H1 (cell line): ENCODE measurements around the gene FRMD3. TPM values are rescaled to one million over a fixed set of nuclear protein-coding genes. Genes with fewer than 3 reads are reported as not detected.

Experiments used
- ASH2L ChIP-seq: fragments of 200-600, 300-600 bp; sonication (generic); IDR thresholded peaks from one replicate; pipeline ENCODE4 v1.7.1; 2017; ENCODE audit warnings: low read length
- EGR1 ChIP-seq: IDR thresholded peaks from 2 replicates; pipeline ENCODE4 v1.6.1; 2011; ENCODE audit warnings: low read depth, low read length, borderline replicate concordance
- SP2 ChIP-seq: IDR thresholded peaks from 2 replicates; pipeline ENCODE4 v1.6.1; 2012; ENCODE audit warnings: mild to moderate bottlenecking, low read length, inconsistent platforms
- SUZ12 ChIP-seq: fragments of 200-600 bp; sonication (generic); IDR thresholded peaks from 2 replicates; pipeline ENCODE4 v1.6.1; 2012; ENCODE audit warnings: mild to moderate bottlenecking, inconsistent platforms, low read length, moderate library complexity, mixed read lengths
- TEAD4 ChIP-seq: IDR thresholded peaks from 2 replicates; pipeline ENCODE4 v1.6.1; 2012; ENCODE audit warnings: low read depth, low read length, inconsistent platforms, mixed read lengths
- polyA plus RNA-seq, 7 experiments: library from polyadenylated mRNA; depleted of rRNA in 3 of 7; stranded (reverse) in 5 of 7; unstranded in 2 of 7; fragments of >200 nt in 5 of 7; fragments of 200-250 nt in 2 of 7; gene quantifications; 1 replicate in 5 of 7; 2 replicates in 1 of 7; 4 replicates in 1 of 7; pipeline versions ENCODE4 v1.2.1 to v1.2.3, GENCODE V29; 2011 to 2013; ENCODE audit warnings: missing spikeins in 2 of 7, mixed read lengths in 2 of 7
- total RNA-seq: library from RNA; stranded (reverse); fragmentation: NEBNext Ultra II Directional; extraction: Animal tissue kit (Norgen Biotek cat#: 25700); gene quantifications from 2 replicates; pipeline ENCODE4 v1.2.1, GENCODE V29; 2021

Gene FRMD3
- total and polyA plus RNA-seq, 2 of the 8 experiments (the other 6 are each of a cell fraction or from before 2014, with no cell fraction given) = 0.15 to 1.4 TPM

- TF ChIP-seq ASH2L (no peak), EGR1 (no peak), SP2 (no peak), TEAD4 (0 out of 2 replicates have a peak, but pooled peaks have one; percentile 34), SUZ12 (no peak)
Observed at GRCh38 chr9:83405759-83406158, 132.4 kb downstream of the FRMD3 start (continued).
